IMR-90 (cell line): ENCODE measurements around the gene SH2D6. TPM values are rescaled to one million over a fixed set of nuclear protein-coding genes. Genes with fewer than 3 reads are reported as not detected.

Experiments
- CTCF ChIP-seq: conservative IDR thresholded peaks from 2 replicates; pipeline ENCODE4 v1.5.1; 2012; ENCODE audit warnings: mild to moderate bottlenecking, low read depth, low read length, improper control_type of control experiment
- FOS ChIP-seq: fragments of 150-350 bp; IDR thresholded peaks from 2 replicates; pipeline ENCODE4 v1.6.1; 2016; ENCODE audit warnings: low read depth, low read length
- polyA plus RNA-seq, 3 experiments: library from polyadenylated mRNA; depleted of rRNA; stranded (reverse); fragments of >200 nt; gene quantifications; 2 replicates each; pipeline ENCODE4 v1.2.3, GENCODE V29; 2012; ENCODE audit warnings: low replicate concordance in 1 of 3
- total RNA-seq: library from RNA; depleted of rRNA; stranded (reverse); fragments of >200 nt; gene quantifications from 2 replicates; pipeline ENCODE4 v1.2.3, GENCODE V29; 2012
- TF ChIP-seq, protein P1 (sequence below): fragments of 150-350 bp; IDR thresholded peaks from 2 replicates; pipeline ENCODE4 v1.6.1; 2017; ENCODE audit warnings: mild to moderate bottlenecking, antibody characterized with exemption, low read length, low read depth

SH2D6 gene
- total and polyA plus RNA-seq, 2 of the 4 experiments (the other 2 are of a cell fraction), result 0.32 to 0.36 TPM

DNA sequence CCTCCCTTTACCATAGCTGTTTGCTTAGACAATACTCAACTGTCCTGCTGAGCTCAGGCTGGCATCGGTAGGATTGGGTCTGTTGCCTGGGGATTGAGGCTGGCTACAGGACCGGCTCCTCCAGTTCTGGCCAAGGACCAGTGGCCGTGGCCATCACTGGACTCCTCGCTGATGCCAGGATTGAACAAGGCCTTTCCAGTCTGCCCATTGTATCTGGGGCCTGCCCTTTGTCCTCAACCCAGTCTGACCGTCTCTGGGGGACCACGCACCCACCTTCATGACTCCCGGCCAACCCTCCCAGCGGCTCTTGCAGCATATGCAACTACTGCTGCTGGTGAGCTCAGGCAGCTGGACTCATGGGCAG lies 28.7 kb downstream of the SH2D6 start (continued):
- TF ChIP-seq CTCF (no peak), FOS (no peak)
- TF ChIP-seq, protein P1, sequence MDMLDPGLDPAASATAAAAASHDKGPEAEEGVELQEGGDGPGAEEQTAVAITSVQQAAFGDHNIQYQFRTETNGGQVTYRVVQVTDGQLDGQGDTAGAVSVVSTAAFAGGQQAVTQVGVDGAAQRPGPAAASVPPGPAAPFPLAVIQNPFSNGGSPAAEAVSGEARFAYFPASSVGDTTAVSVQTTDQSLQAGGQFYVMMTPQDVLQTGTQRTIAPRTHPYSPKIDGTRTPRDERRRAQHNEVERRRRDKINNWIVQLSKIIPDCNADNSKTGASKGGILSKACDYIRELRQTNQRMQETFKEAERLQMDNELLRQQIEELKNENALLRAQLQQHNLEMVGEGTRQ, result no peak
